ENCODE data around the gene CAPN5. TPM values are rescaled to one million over a fixed set of nuclear protein-coding genes. Genes with fewer than 3 reads are reported as not detected.
"Not testable (repeated sequence)": the region's sequence is repeated elsewhere in the genome, so short reads cannot be mapped to it uniquely, and the experiment has no call there.

CAPN5 gene
- total RNA-seq, 2 donors from 2014 or later = 0.89 to 2.5 TPM

GRCh38 chr11:77095551-77096490, 29.1 kb downstream of the CAPN5 start:
- no peak for DNase-seq (ENCODE audit: low spot score in 2 of 2)
- Mint-ChIP-seq H3K36me3 (no peaks in the 10 kb centered on the region), H3K27ac (peak overlapping the region in 1 of 2 donors; percentile 44), H3K9me3 (no peaks in the 10 kb centered on the region)
- ATAC-seq = no peak

GRCh38 chr11:77096591-77097019, 29.8 kb downstream of the CAPN5 start:
- ATAC-seq (no peak), DNase-seq (ENCODE audit: low spot score in 2 of 2) (no peak)
- Mint-ChIP-seq H3K9me3 (no peaks in the 10 kb centered on the region), H3K27ac (no peak overlapping the region), H3K36me3 (no peaks in the 10 kb centered on the region)

GRCh38 chr11:77097180-77097579, 30.4 kb downstream of the CAPN5 start:
- DNase-seq (ENCODE audit: low spot score in 2 of 2); H3K36me3 Mint-ChIP-seq; H3K27ac Mint-ChIP-seq; H3K9me3 Mint-ChIP-seq; ATAC-seq: not testable (repeated sequence)

GRCh38 chr11:77100166-77101042, 33.6 kb downstream of the CAPN5 start:
- H3K9me3 Mint-ChIP-seq = no peaks in the 10 kb centered on the region
- H3K27ac Mint-ChIP-seq = no peak overlapping the region
- DNase-seq (ENCODE audit: low spot score in 2 of 2) (no peak), ATAC-seq (no peak)
- H3K36me3 Mint-ChIP-seq = no peaks in the 10 kb centered on the region

GRCh38 chr11:77101043-77101537, 34.3 kb downstream of the CAPN5 start:
- Mint-ChIP-seq H3K27ac (no peak overlapping the region), H3K36me3 (no peaks in the 10 kb centered on the region), H3K9me3 (no peaks in the 10 kb centered on the region)
- ATAC-seq (peak in 1 of 2 donors; percentile 44), DNase-seq (ENCODE audit: low spot score in 2 of 2) (no peak)

- DNase-seq (ENCODE audit: low spot score in 2 of 2) = no peak
- H3K36me3 Mint-ChIP-seq = no peaks in the 10 kb centered on the region
- no peak for ATAC-seq
- peak within 1 kb of the TSS in 1 of 2 donors; percentile 51 for H3K27ac Mint-ChIP-seq
- no peaks in the 10 kb centered on the region for H3K9me3 Mint-ChIP-seq
These were observed 35.8 kb downstream of the CAPN5 start, which contains the start of gene OMP for GRCh38 chr11:77102246-77103210. TSS of gene OMP (plus strand) at chr11:77102840. CDS start at chr11:77102840, 0 bp downstream.

GRCh38 chr11:77103319-77103718, 36.5 kb downstream of the CAPN5 start:
- ATAC-seq = no peak
- no peaks in the 10 kb centered on the region for H3K36me3 Mint-ChIP-seq
- peak overlapping the region in 1 of 2 donors; percentile 51 for H3K27ac Mint-ChIP-seq
- no peak for DNase-seq (ENCODE audit: low spot score in 2 of 2)
- H3K9me3 Mint-ChIP-seq = no peaks in the 10 kb centered on the region

GRCh38 chr11:77104727-77105126, 38.0 kb downstream of the CAPN5 start:
- Mint-ChIP-seq H3K9me3 (no peaks in the 10 kb centered on the region), H3K27ac (no peak overlapping the region), H3K36me3 (no peaks in the 10 kb centered on the region)
- DNase-seq (ENCODE audit: low spot score in 2 of 2) (no peak), ATAC-seq (peak in 1 of 2 donors; percentile 7)

- DNase-seq (ENCODE audit: low spot score in 2 of 2) (no peak), ATAC-seq (no peak)
- H3K9me3 Mint-ChIP-seq = no peaks in the 10 kb centered on the region
- no peak overlapping the region for H3K27ac Mint-ChIP-seq
- no peaks in the 10 kb centered on the region for H3K36me3 Mint-ChIP-seq
These were observed 39.5 kb downstream of the CAPN5 start for GRCh38 chr11:77106321-77106720.

GRCh38 chr11:77106759-77107158, 40.0 kb downstream of the CAPN5 start:
- DNase-seq (ENCODE audit: low spot score in 2 of 2) = no peak
- Mint-ChIP-seq H3K27ac (no peak overlapping the region), H3K36me3 (no peaks in the 10 kb centered on the region), H3K9me3 (no peaks in the 10 kb centered on the region)
- no peak for ATAC-seq

- DNase-seq (ENCODE audit: low spot score in 2 of 2) (no peak), ATAC-seq (no peak)
- Mint-ChIP-seq H3K36me3 (no peaks in the 10 kb centered on the region), H3K27ac (peak overlapping the region in 1 of 2 donors; percentile 35), H3K9me3 (no peaks in the 10 kb centered on the region)
These were observed 41.2 kb downstream of the CAPN5 start for GRCh38 chr11:77107950-77108349.

GRCh38 chr11:77108436-77108835, 41.7 kb downstream of the CAPN5 start:
- H3K27ac Mint-ChIP-seq = no peak overlapping the region
- DNase-seq (ENCODE audit: low spot score in 2 of 2) = no peak
- H3K36me3 Mint-ChIP-seq = no peaks in the 10 kb centered on the region
- no peaks in the 10 kb centered on the region for H3K9me3 Mint-ChIP-seq
- ATAC-seq = no peak

- H3K27ac Mint-ChIP-seq = no peak overlapping the region
- DNase-seq (ENCODE audit: low spot score in 2 of 2) = no peak
- no peaks in the 10 kb centered on the region for H3K9me3 Mint-ChIP-seq
- no peak for ATAC-seq
- no peaks in the 10 kb centered on the region for H3K36me3 Mint-ChIP-seq
These were observed 42.7 kb downstream of the CAPN5 start for GRCh38 chr11:77109236-77110019.

GRCh38 chr11:77110836-77111235, 44.1 kb downstream of the CAPN5 start:
- no peaks in the 10 kb centered on the region for H3K9me3 Mint-ChIP-seq
- ATAC-seq (no peak), DNase-seq (ENCODE audit: low spot score in 2 of 2) (no peak)
- H3K27ac Mint-ChIP-seq = no peak overlapping the region
- no peaks in the 10 kb centered on the region for H3K36me3 Mint-ChIP-seq

GRCh38 chr11:77111277-77111676, 44.5 kb downstream of the CAPN5 start:
- H3K27ac Mint-ChIP-seq = no peak overlapping the region
- DNase-seq (ENCODE audit: low spot score in 2 of 2) (no peak), ATAC-seq (no peak)
- H3K36me3 Mint-ChIP-seq = no peaks in the 10 kb centered on the region
- no peaks in the 10 kb centered on the region for H3K9me3 Mint-ChIP-seq

All from activated naive CD4-positive, alpha-beta T cell treated with anti-CD3 and anti-CD28 coated beads, Interleukin-2, amount 50 U/mL, for 72 hours (primary cell).